NK-92 (cell line): ENCODE data around the gene LRP1-AS.

Source experiments
- DNase-seq: peaks from one replicate; lab custom pipeline; 2025; ENCODE audit not compliant: unreplicated experiment; lab: John Stamatoyannopoulos, UW

Gene LRP1-AS

GRCh38 chr12:57180321-57180989 lies 33.0 kb upstream of the LRP1-AS start:
- DNase-seq: no peak

DNA sequence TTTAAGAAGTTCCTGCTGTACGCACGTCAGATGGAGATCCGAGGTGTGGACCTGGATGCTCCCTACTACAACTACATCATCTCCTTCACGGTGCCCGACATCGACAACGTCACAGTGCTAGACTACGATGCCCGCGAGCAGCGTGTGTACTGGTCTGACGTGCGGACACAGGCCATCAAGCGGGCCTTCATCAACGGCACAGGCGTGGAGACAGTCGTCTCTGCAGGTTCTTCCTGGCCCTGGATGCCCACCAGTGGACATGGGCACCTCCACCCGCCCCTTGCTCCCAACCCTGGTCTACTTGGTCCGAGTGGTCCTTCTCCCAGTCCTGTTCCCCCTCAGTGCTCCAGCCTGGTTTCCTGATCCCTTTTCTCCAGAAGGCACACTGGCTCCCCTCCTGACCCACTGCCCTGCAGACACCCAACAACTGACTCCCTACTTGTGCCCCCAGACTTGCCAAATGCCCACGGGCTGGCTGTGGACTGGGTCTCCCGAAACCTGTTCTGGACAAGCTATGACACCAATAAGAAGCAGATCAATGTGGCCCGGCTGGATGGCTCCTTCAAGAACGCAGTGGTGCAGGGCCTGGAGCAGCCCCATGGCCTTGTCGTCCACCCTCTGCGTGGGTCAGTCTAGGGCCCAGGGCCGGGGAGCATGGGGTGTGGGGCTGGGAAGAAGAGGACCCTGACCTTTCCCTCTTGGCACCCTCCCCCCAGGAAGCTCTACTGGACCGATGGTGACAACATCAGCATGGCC lies 32.1 kb upstream of the LRP1-AS start:
- no peak for DNase-seq

DNA sequence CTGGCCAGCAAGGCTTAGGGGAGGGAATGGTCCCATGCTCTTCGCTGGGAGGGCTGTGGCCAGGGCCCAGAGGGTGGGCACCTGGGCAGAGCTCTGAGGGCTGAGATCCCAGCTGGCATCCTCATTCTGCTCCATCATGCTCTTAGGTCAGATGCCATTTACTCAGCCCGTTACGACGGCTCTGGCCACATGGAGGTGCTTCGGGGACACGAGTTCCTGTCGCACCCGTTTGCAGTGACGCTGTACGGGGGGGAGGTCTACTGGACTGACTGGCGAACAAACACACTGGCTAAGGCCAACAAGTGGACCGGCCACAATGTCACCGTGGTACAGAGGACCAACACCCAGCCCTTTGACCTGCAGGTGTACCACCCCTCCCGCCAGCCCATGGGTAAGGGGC lies 30.8 kb upstream of the LRP1-AS start:
- no peak for DNase-seq

GRCh38 chr12:57177354-57177753 lies 29.9 kb upstream of the LRP1-AS start:
- DNase-seq: no peak

GRCh38 chr12:57176846-57177245 lies 29.4 kb upstream of the LRP1-AS start:
- no peak for DNase-seq

- no peak for DNase-seq
Observed at GRCh38 chr12:57176139-57176477, 28.7 kb upstream of the LRP1-AS start.

- DNase-seq: no peak
Observed at GRCh38 chr12:57175428-57176138, 28.2 kb upstream of the LRP1-AS start.

DNA sequence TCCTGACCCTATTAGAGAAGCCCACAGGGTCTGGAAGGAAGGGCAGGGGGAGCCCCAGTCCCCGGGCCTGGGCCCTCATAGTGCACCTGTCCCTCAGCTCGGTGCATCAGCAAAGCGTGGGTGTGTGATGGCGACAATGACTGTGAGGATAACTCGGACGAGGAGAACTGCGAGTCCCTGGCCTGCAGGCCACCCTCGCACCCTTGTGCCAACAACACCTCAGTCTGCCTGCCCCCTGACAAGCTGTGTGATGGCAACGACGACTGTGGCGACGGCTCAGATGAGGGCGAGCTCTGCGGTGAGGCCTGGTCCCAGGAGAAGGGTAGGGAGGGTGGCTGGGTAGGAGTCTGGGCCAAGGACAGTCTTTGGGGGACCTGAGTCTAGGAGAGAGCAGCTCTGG lies 26.3 kb upstream of the LRP1-AS start:
- no peak for DNase-seq

- no peak for DNase-seq
Observed at GRCh38 chr12:57173089-57173488, 25.7 kb upstream of the LRP1-AS start.

DNA sequence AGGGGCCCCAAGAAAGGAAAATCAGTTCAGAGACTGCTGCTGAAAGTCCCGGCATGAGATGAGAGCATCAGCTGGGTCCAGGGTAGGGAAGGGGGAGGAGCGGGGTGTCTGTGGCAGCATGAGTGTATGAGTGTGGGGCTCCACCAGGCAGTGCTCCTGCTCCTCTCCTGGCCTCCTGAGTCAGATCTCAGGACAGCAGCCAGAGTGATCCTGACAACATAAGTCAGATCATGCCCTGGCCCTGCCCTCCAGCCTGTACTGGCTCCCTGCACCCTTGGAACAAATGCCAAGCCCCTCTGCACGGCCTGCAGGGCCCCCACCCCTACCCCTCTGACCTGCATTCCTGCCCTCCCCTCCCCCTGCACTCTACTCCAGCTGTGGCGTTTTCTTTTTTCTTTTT lies 24.2 kb upstream of the LRP1-AS start:
- no peak for DNase-seq

- DNase-seq: no peak
Observed at GRCh38 chr12:57170927-57171326, 23.5 kb upstream of the LRP1-AS start.

GRCh38 chr12:57170408-57170807 lies 23.0 kb upstream of the LRP1-AS start:
- DNase-seq: no peak

DNA sequence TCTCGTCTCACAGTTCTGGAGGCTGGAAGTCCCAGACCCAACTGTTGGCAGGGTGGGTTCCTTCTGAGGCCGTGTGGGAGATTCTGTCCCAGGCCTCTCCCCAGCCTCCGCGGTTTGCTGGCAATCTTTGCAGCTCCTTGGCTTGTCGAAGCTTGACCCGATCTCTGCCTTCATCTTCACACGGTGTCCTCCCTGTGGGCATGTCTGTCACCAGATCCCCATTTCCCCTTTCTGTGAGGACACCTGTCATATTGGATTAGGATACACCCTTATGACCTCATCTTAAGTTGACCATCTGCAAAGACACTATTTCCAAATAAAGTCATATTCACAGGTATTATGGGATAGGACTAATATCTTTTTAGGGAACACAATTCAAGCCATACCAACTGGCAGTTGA lies 22.6 kb upstream of the LRP1-AS start:
- DNase-seq: no peak

DNA sequence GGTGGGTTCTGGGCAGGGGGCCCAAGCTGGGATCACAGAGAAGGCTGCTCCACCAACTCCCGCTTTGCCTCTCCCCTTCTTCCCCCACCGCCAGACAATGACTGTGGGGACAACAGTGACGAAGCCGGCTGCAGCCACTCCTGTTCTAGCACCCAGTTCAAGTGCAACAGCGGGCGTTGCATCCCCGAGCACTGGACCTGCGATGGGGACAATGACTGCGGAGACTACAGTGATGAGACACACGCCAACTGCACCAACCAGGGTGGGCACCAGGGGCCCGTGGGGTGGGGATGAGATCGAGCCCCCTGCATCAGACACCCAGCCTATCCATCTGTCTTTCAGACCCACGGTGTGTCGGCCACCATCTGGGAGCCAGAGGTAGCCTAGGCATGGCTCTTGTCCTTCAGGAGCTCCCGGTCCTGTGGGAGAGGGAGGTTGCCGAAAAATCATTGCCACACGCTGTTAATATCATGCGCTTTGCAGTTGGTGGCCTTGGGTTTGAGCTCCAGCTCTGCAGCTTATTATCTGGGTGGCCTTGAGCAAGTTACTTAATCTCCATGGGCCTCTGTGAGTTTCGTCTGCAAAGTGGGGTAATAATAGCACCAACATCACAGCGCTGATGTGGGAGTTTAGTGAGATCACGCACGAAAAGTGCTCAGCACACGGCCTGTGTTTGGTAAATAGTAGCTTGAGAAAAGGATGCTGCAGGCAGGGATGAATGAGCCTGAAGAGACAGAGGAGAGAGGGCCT lies 21.8 kb upstream of the LRP1-AS start:
- DNase-seq: no peak

- DNase-seq: no peak
Observed at GRCh38 chr12:57168058-57168457, 20.6 kb upstream of the LRP1-AS start.

DNA sequence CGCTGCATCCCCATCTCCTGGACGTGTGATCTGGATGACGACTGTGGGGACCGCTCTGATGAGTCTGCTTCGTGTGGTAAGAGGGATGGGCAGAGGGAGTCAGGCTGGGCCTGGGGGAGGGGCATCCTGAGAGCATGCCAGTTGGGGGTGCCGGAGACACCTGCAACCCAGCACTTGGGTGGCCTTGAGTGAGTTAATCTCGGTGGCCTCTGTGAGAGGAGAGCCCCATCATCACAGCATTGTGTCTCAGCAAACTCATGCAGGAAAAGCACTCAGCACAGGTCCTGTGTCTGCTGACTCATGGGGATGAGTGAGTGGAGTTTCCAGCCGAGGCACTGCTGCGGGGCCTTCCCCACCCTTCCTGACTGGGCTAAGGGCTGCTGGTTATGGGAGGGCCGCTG lies 19.6 kb upstream of the LRP1-AS start:
- no peak for DNase-seq

DNA sequence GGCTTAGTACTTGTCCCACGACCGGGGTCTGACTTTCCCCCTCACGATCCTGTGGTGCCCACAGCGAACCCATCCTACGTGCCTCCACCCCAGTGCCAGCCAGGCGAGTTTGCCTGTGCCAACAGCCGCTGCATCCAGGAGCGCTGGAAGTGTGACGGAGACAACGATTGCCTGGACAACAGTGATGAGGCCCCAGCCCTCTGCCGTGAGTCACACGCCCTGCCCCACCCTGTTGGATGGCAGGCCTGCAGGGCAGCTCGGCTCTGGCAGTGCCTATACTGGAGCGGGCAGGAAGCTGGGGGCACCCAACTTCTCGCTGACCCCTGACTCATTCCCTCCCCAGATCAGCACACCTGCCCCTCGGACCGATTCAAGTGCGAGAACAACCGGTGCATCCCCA lies 18.3 kb upstream of the LRP1-AS start:
- DNase-seq: no peak

DNA sequence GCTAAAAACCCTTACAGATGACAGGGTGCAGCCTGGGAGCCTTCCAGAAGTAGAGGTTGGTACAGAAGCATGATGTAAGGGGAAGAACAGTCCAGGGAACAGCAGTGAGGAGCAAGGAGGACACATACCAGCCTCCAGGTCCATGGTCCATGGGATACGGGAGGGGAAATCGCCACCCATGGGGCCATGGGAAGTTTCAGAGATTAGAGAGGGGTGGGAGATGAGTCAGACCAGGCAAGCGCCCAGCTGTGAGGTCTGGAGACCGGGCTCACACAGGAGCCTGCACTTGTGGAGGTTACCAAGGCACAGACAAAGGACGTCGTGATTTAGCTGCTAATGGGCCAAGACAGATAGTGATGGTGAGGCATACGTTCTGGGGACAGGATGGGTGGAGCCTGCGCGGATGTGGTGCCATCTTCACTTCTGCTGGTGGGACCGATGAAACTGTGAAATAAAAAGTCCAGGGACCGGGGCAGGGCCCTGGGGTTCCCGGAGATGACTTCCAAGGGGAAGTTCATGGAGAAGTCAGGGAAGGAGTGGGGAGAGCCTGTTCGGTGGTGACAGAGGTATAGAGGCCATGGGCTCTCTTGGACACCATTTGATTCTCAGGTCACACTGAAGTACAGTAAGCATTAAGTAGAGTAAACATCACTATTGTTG lies 17.7 kb upstream of the LRP1-AS start:
- DNase-seq: no peak

GRCh38 chr12:57164454-57164853 lies 17.0 kb upstream of the LRP1-AS start:
- no peak for DNase-seq

GRCh38 chr12:57162553-57163125 lies 15.2 kb upstream of the LRP1-AS start:
- no peak for DNase-seq

- no peak for DNase-seq
Observed at GRCh38 chr12:57161491-57161890, 14.1 kb upstream of the LRP1-AS start.
